Ishikawa (cell line): Measurements from ENCODE around the gene VNN1.

Source experiments
- MAX ChIP-seq: IDR thresholded peaks from 2 replicates; pipeline ENCODE4 v1.6.1; 2012
- TAF1 ChIP-seq: IDR thresholded peaks from 2 replicates; pipeline ENCODE4 v1.6.1; 2012; ENCODE audit warnings: low read depth, mild to moderate bottlenecking
- YY1 ChIP-seq: IDR thresholded peaks from 2 replicates; pipeline ENCODE4 v1.6.1; 2012; ENCODE audit warnings: low read depth

- TF ChIP-seq MAX, result no peak
- no peak for TF ChIP-seq YY1
- no peak for TF ChIP-seq TAF1
Measured at GRCh38 chr6:132666118-132666517, 47.7 kb downstream of the VNN1 start.
